Cortex of kidney (tissue), 1 donor: ENCODE data around the gene GLG1.
"Not testable (repeated sequence)": the region's sequence is repeated elsewhere in the genome, so short reads cannot be mapped to it uniquely, and the experiment has no call there.

Experiments used
- DNase-seq: peaks from one replicate; lab custom pipeline; 2025; lab: John Stamatoyannopoulos, UW

GLG1 gene

GRCh38 chr16:74575175-74575806, 31.6 kb downstream of the GLG1 start:
- no peak for DNase-seq

- DNase-seq: no peak
These were observed 32.8 kb downstream of the GLG1 start for GRCh38 chr16:74574146-74574545.

- no peak for DNase-seq
These were observed 33.3 kb downstream of the GLG1 start for GRCh38 chr16:74573622-74574021.

- DNase-seq: no peak
These were observed 36.3 kb downstream of the GLG1 start for GRCh38 chr16:74570412-74571301.

- no peak for DNase-seq
These were observed 37.8 kb downstream of the GLG1 start for GRCh38 chr16:74568961-74569631.

- DNase-seq: no peak
These were observed 39.0 kb downstream of the GLG1 start for GRCh38 chr16:74567901-74568300.

GRCh38 chr16:74565378-74565777, 41.5 kb downstream of the GLG1 start:
- no peak for DNase-seq

GRCh38 chr16:74564451-74564984, 42.4 kb downstream of the GLG1 start:
- no peak for DNase-seq

GRCh38 chr16:74563828-74564263, 43.1 kb downstream of the GLG1 start:
- no peak for DNase-seq

- DNase-seq: no peak
These were observed 44.8 kb downstream of the GLG1 start for GRCh38 chr16:74562117-74562516.

- DNase-seq: no peak
These were observed 45.3 kb downstream of the GLG1 start for GRCh38 chr16:74561626-74562025.

- no peak for DNase-seq
These were observed 46.0 kb downstream of the GLG1 start for GRCh38 chr16:74560912-74561311.

- DNase-seq: no peak
These were observed 48.0 kb downstream of the GLG1 start for GRCh38 chr16:74558873-74559272.

GRCh38 chr16:74557275-74557674, 49.6 kb downstream of the GLG1 start:
- DNase-seq: no peak

- no peak for DNase-seq
These were observed 50.5 kb downstream of the GLG1 start for GRCh38 chr16:74556375-74556922.

GRCh38 chr16:74552357-74552756, 54.6 kb downstream of the GLG1 start:
- DNase-seq: not testable (repeated sequence)

- not testable (repeated sequence) for DNase-seq
These were observed 56.5 kb downstream of the GLG1 start for GRCh38 chr16:74550227-74551019.

- DNase-seq: not testable (repeated sequence)
These were observed 60.8 kb downstream of the GLG1 start for GRCh38 chr16:74546112-74546511.

GRCh38 chr16:74542911-74543578, 63.9 kb downstream of the GLG1 start:
- DNase-seq: not testable (repeated sequence)

- DNase-seq: not testable (repeated sequence)
These were observed 66.3 kb downstream of the GLG1 start for GRCh38 chr16:74540663-74541062.

- DNase-seq: not testable (repeated sequence)
These were observed 68.1 kb downstream of the GLG1 start for GRCh38 chr16:74538801-74539200.
